ENCODE data around the gene MYL12A.
A peak's percentile ranks its signal among the peaks of the same experiment; 100 is the strongest.
"Not testable (repeated sequence)": the region's sequence is repeated elsewhere in the genome, so short reads cannot be mapped to it uniquely, and the experiment has no call there.

Gene MYL12A

GRCh38 chr18:3247240-3248061 is at the start of gene MYL12A:
Gene MYL12A (plus strand): TSS chr18:3247801. CDS start chr18:3253248, 5,447 bp downstream.
- DNase-seq = peak; percentile 93

GRCh38 chr18:3198260-3198860 is 49.2 kb upstream of the MYL12A start:
- DNase-seq = not testable (repeated sequence)

- DNase-seq = no peak
Observed at GRCh38 chr18:3199942-3200645, 47.5 kb upstream of the MYL12A start.

- no peak for DNase-seq
Observed at GRCh38 chr18:3205239-3205638, 42.4 kb upstream of the MYL12A start.

- DNase-seq = no peak
Observed at GRCh38 chr18:3207565-3207964, 40.0 kb upstream of the MYL12A start.

GRCh38 chr18:3209859-3210569 is 37.6 kb upstream of the MYL12A start:
- DNase-seq = peak; percentile 18

- peak; percentile 10 for DNase-seq
Observed at GRCh38 chr18:3211236-3211992, 36.2 kb upstream of the MYL12A start.

- DNase-seq = no peak
Observed at GRCh38 chr18:3212657-3213056, 34.9 kb upstream of the MYL12A start.

GRCh38 chr18:3213300-3214059 is 34.1 kb upstream of the MYL12A start:
- no peak for DNase-seq

GRCh38 chr18:3214855-3215637 is 32.6 kb upstream of the MYL12A start:
- no peak for DNase-seq

- DNase-seq = no peak
Observed at GRCh38 chr18:3216987-3217386, 30.6 kb upstream of the MYL12A start.

- no peak for DNase-seq
Observed at GRCh38 chr18:3217948-3218647, 29.5 kb upstream of the MYL12A start.

GRCh38 chr18:3218819-3219218 is 28.8 kb upstream of the MYL12A start:
- DNase-seq = no peak

GRCh38 chr18:3219241-3219630 is 28.4 kb upstream of the MYL12A start:
- DNase-seq = no peak

GRCh38 chr18:3219631-3220335 is 27.8 kb upstream of the MYL12A start, which contains the start of gene MYOM1:
Gene MYOM1 (minus strand): TSS chr18:3219968. CDS start chr18:3215223, 4,745 bp downstream.
- DNase-seq = no peak

GRCh38 chr18:3220868-3221267 is 26.7 kb upstream of the MYL12A start:
- DNase-seq = not testable (repeated sequence)

GRCh38 chr18:3221496-3221895 is 26.1 kb upstream of the MYL12A start:
- DNase-seq = no peak

GRCh38 chr18:3223356-3223755 is 24.2 kb upstream of the MYL12A start:
- DNase-seq = no peak

- DNase-seq = no peak
Observed at GRCh38 chr18:3224223-3224622, 23.4 kb upstream of the MYL12A start.

Measured in SHP77 treated with DMSO at 0.1 percent for 48 hours (cell line).